ENCODE results near the gene GBF1. TPM values are rescaled to one million over a fixed set of nuclear protein-coding genes. Genes with fewer than 3 reads are reported as not detected.

Gene GBF1
- total and polyA plus RNA-seq, 2 donors (not counting 1 experiment from before 2014, with no cell fraction given) = 20.8 to 39.3 TPM

GRCh38 chr10:102314801-102315200 is 69.5 kb downstream of the GBF1 start:
- H3K9me3 ChIP-seq (ENCODE audit: control extremely low read depth in 1 of 3, control insufficient read depth in 2 of 3, insufficient read depth in 1 of 3, low read length in 2 of 3) = no peaks in the 10 kb centered on the region
- Mint-ChIP-seq H3K4me3 (no peak overlapping the region), H3K4me1 (peaks cover 13% of the 10 kb centered on the region), H3K27ac (peak overlapping the region; percentile 5), H3K9me3 (ENCODE audit: insufficient read depth) (no peaks in the 10 kb centered on the region), H3K27me3 (no peaks in the 10 kb centered on the region)
- no peak overlapping the region for H3K4me2 ChIP-seq (replicated peaks; ENCODE audit: low read depth, low read length, poor library complexity, severe bottlenecking)
- ATAC-seq (ENCODE audit: low read depth) = no peak
- H3K4me3 ChIP-seq (ENCODE audit: control extremely low read depth in 1 of 5, extremely low read depth in 1 of 5, insufficient read depth in 1 of 5, low read depth in 2 of 5, low read length in 4 of 5) = no peak overlapping the region
- no peak for TF ChIP-seq EZH2 (IDR thresholded peaks at IDR 0.05; ENCODE audit: borderline replicate concordance, insufficient read depth, low read depth, low read length, poor library complexity, severe bottlenecking)
- TF ChIP-seq CTCF (IDR thresholded peaks at IDR 0.05) = no peak
- peaks cover 0 to 6% of the 10 kb centered on the region in 2 experiments for H3K36me3 ChIP-seq (replicated peaks in 1 of 2; ENCODE audit: control extremely low read depth in 1 of 2, control insufficient read depth in 1 of 2, extremely low read depth in 1 of 2, insufficient read depth in 2 of 2, low read length in 1 of 2)
- DNase-seq = no peak
- intact Hi-C loops (cut with micrococcal nuclease) = no loop called here
- no peak overlapping the region for H2AFZ ChIP-seq (ENCODE audit: insufficient read depth, low read depth, low read length, poor library complexity, severe bottlenecking)
- no CpG with 5 or more reads among the region's 1 CpG for WGBS (ENCODE audit: insufficient coverage)
- H3K27me3 ChIP-seq (replicated peaks in 1 of 4; ENCODE audit: control extremely low read depth in 1 of 4, control insufficient read depth in 3 of 4, insufficient read depth in 4 of 4, low read length in 3 of 4) = no peaks in the 10 kb centered on the region
- H3K79me2 ChIP-seq (ENCODE audit: control insufficient read depth, insufficient read depth, low read length) = peaks cover 31% of the 10 kb centered on the region
- peaks cover 41% of the 10 kb centered on the region for H4K20me1 ChIP-seq (ENCODE audit: control insufficient read depth, insufficient read depth, low read length, poor library complexity, severe bottlenecking)
- POLR2A ChIA-PET = no interaction called here
- CTCF ChIA-PET = no interaction called here
- no peak overlapping the region for H3K27ac ChIP-seq (ENCODE audit: low read length in 2 of 2)
- no peaks in the 10 kb centered on the region for H3K4me1 ChIP-seq (ENCODE audit: control insufficient read depth in 2 of 2, insufficient read depth in 2 of 2, low read length in 2 of 2)
- no peak overlapping the region for H3K9ac ChIP-seq (ENCODE audit: low read length)

DNA sequence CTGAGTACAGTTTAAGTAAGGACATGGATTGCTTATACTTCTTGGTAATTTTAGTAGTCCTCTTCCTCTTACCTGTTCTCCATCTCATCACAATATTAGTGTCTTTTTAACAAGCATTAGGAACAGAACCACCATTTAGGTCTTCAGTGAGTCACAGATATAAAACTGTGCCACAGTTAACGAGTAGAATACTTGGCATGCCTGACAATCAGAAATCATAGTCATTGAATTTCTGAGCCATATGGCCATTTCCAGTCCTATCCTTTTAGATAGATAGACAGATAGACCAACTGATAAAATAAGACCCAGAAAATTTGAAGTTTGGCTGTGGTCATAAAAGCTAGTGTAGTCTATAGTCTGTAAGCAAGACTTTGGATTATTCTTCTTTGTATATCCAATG is 71.1 kb downstream of the GBF1 start:
- WGBS (ENCODE audit: insufficient coverage) = 100% methylated on average over 1 of the region's 1 CpG
- intact Hi-C loops (cut with micrococcal nuclease) = no loop called here
- H3K4me2 ChIP-seq (replicated peaks; ENCODE audit: low read depth, low read length, poor library complexity, severe bottlenecking) = no peak overlapping the region
- ChIA-PET CTCF (interaction anchor here (0.7 kb wide), 1 partner anchor 165 kb away, joined by 3 read pairs; no protein-coding TSS in a partner anchor), POLR2A (no interaction called here)
- ATAC-seq (ENCODE audit: low read depth) (no peak), DNase-seq (no peak)
- H3K79me2 ChIP-seq (ENCODE audit: control insufficient read depth, insufficient read depth, low read length) = peaks cover 35% of the 10 kb centered on the region
- no peak overlapping the region for H3K9ac ChIP-seq (ENCODE audit: low read length)
- Mint-ChIP-seq H3K27me3 (no peaks in the 10 kb centered on the region), H3K9me3 (ENCODE audit: insufficient read depth) (no peaks in the 10 kb centered on the region), H3K4me1 (peaks cover 8% of the 10 kb centered on the region), H3K4me3 (no peak overlapping the region), H3K27ac (no peak overlapping the region)
- no peak overlapping the region for H3K4me3 ChIP-seq (ENCODE audit: control extremely low read depth in 1 of 5, extremely low read depth in 1 of 5, insufficient read depth in 1 of 5, low read depth in 2 of 5, low read length in 4 of 5)
- TF ChIP-seq CTCF (IDR thresholded peaks at IDR 0.05) = no peak
- TF ChIP-seq EZH2 (IDR thresholded peaks at IDR 0.05; ENCODE audit: borderline replicate concordance, insufficient read depth, low read depth, low read length, poor library complexity, severe bottlenecking) = no peak
- no peak overlapping the region for H2AFZ ChIP-seq (ENCODE audit: insufficient read depth, low read depth, low read length, poor library complexity, severe bottlenecking)
- peaks cover 29% of the 10 kb centered on the region for H4K20me1 ChIP-seq (ENCODE audit: control insufficient read depth, insufficient read depth, low read length, poor library complexity, severe bottlenecking)
- no peaks in the 10 kb centered on the region for H3K9me3 ChIP-seq (ENCODE audit: control extremely low read depth in 1 of 3, control insufficient read depth in 2 of 3, insufficient read depth in 1 of 3, low read length in 2 of 3)
- H3K27me3 ChIP-seq (replicated peaks in 1 of 4; ENCODE audit: control extremely low read depth in 1 of 4, control insufficient read depth in 3 of 4, insufficient read depth in 4 of 4, low read length in 3 of 4) = no peaks in the 10 kb centered on the region
- H3K4me1 ChIP-seq (ENCODE audit: control insufficient read depth in 2 of 2, insufficient read depth in 2 of 2, low read length in 2 of 2) = no peaks in the 10 kb centered on the region
- H3K36me3 ChIP-seq (replicated peaks in 1 of 2; ENCODE audit: control extremely low read depth in 1 of 2, control insufficient read depth in 1 of 2, extremely low read depth in 1 of 2, insufficient read depth in 2 of 2, low read length in 1 of 2) = peaks cover 0 to 6% of the 10 kb centered on the region in 2 experiments
- H3K27ac ChIP-seq (ENCODE audit: low read length in 2 of 2) = no peak overlapping the region
